Stimulated activated effector memory CD8-positive, alpha-beta T cell treated with anti-CD3 and anti-CD28 coated beads, Interleukin-12 subunit alpha, Interleukin-12 subunit beta, amount 100 ng/mL, for 72 hours (primary cell): Measurements from ENCODE around the gene CRCP.
"Not testable (repeated sequence)": the region's sequence is repeated elsewhere in the genome, so short reads cannot be mapped to it uniquely, and the experiment has no call there.

ENCODE experiments used
- ATAC-seq: fragments of 150-1000 bp; cut with Tn5 transposase; 2 replicates; pipeline ENCODE4 v1.10.0; 2021
- DNase-seq, 2 donors: peaks; one replicate each; pipeline ENCODE4 v3.0.0; 2021 to 2022; ENCODE audit warnings: low spot score in 2 of 2
- H3K27ac Mint-ChIP-seq: one replicate; pipeline ENCODE4 v1.8.0; 2022; ENCODE audit warnings: mild to moderate bottlenecking, mixed read lengths
- H3K36me3 Mint-ChIP-seq: one replicate; pipeline ENCODE4 v1.8.0; 2022; ENCODE audit warnings: mild to moderate bottlenecking, mixed read lengths
- H3K4me1 Mint-ChIP-seq: one replicate; pipeline ENCODE4 v1.8.0; 2022; ENCODE audit warnings: mixed read lengths
- H3K4me3 Mint-ChIP-seq: one replicate; pipeline ENCODE4 v1.8.0; 2022; ENCODE audit warnings: mild to moderate bottlenecking, mixed read lengths
- H3K9me3 Mint-ChIP-seq: one replicate; pipeline ENCODE4 v1.8.0; 2022; ENCODE audit warnings: mixed read lengths

The CRCP gene

DNA sequence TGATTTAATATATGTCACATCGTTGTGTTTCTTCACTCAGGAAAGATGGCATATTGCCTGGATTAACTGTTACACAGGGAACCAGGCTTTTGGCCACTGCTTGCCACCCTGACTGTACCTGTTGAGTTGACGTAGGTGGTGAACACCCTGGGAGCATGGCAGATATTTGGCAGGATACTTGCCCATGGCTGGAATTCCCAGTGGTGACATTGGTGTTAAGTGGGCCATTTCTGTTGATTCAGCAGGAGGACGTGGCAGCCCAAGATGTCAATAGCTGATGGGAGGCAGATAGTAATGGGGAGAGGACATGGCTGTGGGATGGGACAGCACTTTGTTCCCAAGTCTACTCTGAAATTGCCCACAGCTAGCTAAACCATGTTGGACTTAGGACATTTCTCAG, 12.5 kb downstream of the CRCP start:
- H3K27ac Mint-ChIP-seq, H3K9me3 Mint-ChIP-seq, H3K4me3 Mint-ChIP-seq, ATAC-seq, DNase-seq: not testable (repeated sequence)
- peaks cover 50% of the 10 kb centered on the region for H3K36me3 Mint-ChIP-seq
- H3K4me1 Mint-ChIP-seq = peaks cover 27% of the 10 kb centered on the region

DNA sequence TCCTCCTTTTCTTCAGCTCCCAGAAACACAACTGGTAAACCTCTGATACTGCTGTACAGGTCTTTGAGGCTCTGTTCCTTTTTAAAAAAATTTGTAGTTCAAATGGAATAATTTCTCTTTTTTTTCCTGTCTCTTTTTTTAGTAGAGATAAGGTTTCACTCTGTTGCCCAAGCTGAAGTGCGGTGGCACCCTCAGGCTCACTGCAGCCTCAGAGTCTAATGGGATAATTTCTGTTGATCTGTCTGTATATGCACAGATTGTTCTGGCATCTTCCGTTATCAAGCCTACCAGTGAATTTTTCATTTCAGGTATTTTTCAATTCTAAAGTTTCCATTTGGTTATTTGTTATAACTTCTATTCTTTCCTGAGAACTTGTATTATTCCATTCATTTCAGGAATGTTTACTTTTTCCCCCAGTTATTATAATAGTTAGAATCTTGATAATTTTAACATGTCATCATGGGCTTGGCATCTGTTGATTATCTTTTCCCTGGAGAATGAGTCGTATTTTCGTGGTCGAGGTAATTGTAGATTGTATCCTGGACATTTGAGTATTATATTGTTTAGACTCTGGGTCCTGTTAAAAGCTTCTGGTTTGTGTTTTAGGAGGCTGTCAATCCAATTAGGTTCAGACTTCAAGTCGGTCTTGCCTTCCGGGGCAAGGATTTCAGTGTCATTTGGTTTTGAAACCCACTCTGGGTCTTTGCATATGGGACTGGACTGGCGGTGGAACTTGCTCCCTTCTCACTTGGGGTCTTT, 24.5 kb downstream of the CRCP start:
- H3K9me3 Mint-ChIP-seq = no peaks in the 10 kb centered on the region
- ATAC-seq (no peak), DNase-seq (no peak)
- no peak overlapping the region for H3K27ac Mint-ChIP-seq
- H3K36me3 Mint-ChIP-seq = peaks cover 100% of the 10 kb centered on the region
- H3K4me1 Mint-ChIP-seq = peaks cover 21% of the 10 kb centered on the region
- H3K4me3 Mint-ChIP-seq = no peak overlapping the region

DNA sequence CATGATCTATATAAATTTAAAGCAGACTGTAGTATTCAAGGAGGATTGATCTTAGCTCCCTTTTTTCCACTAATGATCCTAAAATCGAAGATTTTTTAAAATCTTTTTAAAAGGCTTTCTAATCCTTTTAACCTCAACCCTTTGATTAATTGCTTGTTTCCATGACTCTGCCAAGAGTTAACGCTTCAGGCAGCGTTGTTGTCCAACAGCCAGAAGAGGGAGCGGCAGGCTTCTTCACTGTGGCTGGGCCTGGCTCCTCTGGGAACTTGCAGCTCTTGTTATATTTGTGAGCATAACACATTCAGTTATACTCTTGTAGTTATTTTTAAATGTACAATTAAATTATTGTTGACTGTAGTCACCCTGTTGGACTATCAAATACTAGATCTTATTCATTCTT, 26.3 kb downstream of the CRCP start:
- H3K27ac Mint-ChIP-seq = peak overlapping the region; percentile 16
- no peaks in the 10 kb centered on the region for H3K9me3 Mint-ChIP-seq
- H3K4me1 Mint-ChIP-seq = peaks cover 25% of the 10 kb centered on the region
- no peak for DNase-seq
- ATAC-seq = no peak
- H3K36me3 Mint-ChIP-seq = peaks cover 100% of the 10 kb centered on the region
- H3K4me3 Mint-ChIP-seq = no peak overlapping the region

DNA sequence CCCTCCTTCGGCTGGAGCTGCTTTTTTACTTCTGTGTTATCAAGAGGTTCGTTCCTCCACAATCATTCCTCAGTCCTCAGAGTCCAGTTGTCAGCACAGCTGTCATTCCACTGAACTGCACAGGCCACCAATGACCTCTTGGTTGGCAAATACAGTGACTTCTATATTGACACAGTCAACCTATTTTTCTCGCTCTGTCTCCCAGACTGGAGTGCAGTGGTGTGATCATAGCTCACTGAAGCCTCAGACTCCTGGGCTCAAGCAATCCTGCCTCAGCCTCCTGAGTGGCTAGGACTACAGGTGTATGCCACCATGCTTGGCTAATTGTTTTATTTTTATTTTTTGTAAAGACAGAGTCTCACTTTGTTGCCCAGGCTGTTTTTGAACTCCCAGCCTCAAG, 27.7 kb downstream of the CRCP start:
- no peak for DNase-seq
- H3K4me1 Mint-ChIP-seq = peaks cover 36% of the 10 kb centered on the region
- H3K4me3 Mint-ChIP-seq = no peak overlapping the region
- no peaks in the 10 kb centered on the region for H3K9me3 Mint-ChIP-seq
- no peak for ATAC-seq
- peak overlapping the region; percentile 20 for H3K27ac Mint-ChIP-seq
- H3K36me3 Mint-ChIP-seq = peaks cover 100% of the 10 kb centered on the region

DNA sequence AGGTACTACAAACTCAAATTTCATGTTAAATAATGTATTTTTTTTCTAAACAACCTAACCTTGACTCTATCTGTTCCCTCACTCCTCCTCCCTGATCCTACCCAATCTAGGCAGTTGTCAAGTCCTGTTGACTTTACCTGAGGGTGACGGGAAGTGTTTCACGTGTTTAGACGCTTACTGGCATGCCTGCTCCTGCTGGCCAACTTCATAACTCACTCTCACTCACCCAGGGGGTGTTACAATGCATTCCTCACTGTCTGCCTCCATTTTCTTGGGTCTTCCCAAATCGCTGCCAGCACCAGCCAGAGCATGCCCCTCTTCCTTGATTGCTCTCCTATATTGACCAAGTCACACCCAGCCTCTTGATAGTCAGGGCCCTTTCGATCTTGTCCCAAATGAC, 28.3 kb downstream of the CRCP start:
- DNase-seq (no peak), ATAC-seq (no peak)
- peaks cover 100% of the 10 kb centered on the region for H3K36me3 Mint-ChIP-seq

DNA sequence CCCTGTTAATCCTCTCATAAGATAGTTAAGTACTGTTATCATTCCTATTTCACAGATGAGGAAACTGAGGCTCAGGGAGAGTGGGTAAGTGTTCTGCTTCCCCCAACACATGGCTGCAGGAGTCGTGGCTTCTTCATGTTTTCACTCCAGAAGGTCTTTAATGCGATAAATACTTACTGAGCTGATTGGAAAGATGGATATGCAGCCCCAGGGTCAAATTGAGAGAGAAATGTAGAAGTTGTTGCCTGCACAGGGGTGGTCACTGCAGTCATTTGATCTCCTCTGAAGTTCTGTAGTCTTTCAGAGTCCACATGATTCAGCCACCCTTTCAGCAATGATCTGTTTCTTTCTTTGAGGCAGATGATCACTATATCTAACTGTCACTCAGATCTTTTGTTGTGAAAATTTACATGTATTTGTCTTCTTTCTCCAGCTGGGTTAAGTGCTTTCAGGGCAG, 29.3 kb downstream of the CRCP start:
- Mint-ChIP-seq H3K36me3 (peaks cover 100% of the 10 kb centered on the region), H3K4me3 (no peak overlapping the region), H3K27ac (peak overlapping the region; percentile 4), H3K9me3 (no peaks in the 10 kb centered on the region), H3K4me1 (peaks cover 48% of the 10 kb centered on the region)
- ATAC-seq (no peak), DNase-seq (no peak)

More for the DNA sequence above, 28.3 kb downstream of the CRCP start:
- peak overlapping the region; percentile 4 for H3K27ac Mint-ChIP-seq
- no peak overlapping the region for H3K4me3 Mint-ChIP-seq
- H3K9me3 Mint-ChIP-seq = no peaks in the 10 kb centered on the region
- peaks cover 39% of the 10 kb centered on the region for H3K4me1 Mint-ChIP-seq

DNA sequence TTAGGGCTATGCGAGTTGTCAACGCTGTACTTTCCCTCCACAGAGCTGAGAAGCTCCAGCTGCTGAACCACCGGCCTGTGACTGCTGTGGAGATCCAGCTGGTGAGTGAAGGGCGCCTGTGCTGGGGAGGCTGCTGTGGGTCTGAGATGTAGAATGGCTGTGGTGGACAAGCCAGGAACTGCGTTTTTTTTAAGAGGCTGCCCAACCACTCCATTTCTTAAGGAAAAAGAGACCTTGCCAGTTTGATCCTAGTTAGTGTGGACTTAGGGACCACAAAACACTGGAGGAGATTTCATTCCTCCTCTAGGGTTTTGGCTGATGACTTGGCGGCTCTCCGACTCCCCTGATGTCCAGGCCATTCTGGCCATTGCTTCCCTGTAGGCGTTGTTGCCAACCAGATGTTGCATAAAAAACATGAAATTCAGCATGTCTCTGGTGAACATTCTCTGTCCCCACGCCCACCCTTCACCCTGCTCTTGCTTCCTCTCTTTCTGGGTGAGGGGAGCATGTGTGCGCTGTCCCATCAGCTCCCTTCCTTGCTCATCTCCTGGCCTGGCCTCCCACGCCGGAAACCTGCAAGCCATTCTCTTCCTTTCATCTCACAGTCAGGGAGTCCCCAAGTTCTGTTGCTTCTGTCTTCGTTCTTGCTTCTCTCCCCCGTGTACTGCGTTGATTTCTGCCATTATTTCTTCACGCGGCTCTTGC, 30.9 kb downstream of the CRCP start:
- Mint-ChIP-seq H3K36me3 (peaks cover 98% of the 10 kb centered on the region), H3K27ac (no peak overlapping the region), H3K4me1 (peaks cover 47% of the 10 kb centered on the region), H3K9me3 (no peaks in the 10 kb centered on the region), H3K4me3 (no peak overlapping the region)
- no peak for ATAC-seq
- DNase-seq = no peak

DNA sequence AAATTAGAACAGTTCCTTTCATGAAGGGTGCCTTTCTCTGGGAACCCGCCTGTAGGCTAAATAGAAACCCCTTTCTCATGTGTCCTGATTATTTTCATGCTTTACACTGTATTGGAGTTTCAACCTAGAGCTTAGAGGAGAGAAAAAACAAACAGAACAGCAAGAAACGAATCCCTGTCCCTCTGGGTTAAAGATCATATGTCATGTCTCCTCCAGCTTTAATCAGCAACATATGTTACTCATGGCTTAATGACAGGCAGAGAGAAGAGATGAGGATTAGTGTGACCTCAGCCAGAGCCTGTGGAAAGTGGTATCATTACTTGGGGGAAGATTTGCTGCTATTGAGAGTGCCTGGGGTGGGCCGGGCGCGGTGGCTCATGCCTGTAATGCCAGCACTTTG, 32.1 kb downstream of the CRCP start:
- ATAC-seq = no peak
- H3K4me1 Mint-ChIP-seq = peaks cover 42% of the 10 kb centered on the region
- peaks cover 97% of the 10 kb centered on the region for H3K36me3 Mint-ChIP-seq
- no peak for DNase-seq
- no peaks in the 10 kb centered on the region for H3K9me3 Mint-ChIP-seq
- no peak overlapping the region for H3K4me3 Mint-ChIP-seq
- peak overlapping the region; percentile 15 for H3K27ac Mint-ChIP-seq

DNA sequence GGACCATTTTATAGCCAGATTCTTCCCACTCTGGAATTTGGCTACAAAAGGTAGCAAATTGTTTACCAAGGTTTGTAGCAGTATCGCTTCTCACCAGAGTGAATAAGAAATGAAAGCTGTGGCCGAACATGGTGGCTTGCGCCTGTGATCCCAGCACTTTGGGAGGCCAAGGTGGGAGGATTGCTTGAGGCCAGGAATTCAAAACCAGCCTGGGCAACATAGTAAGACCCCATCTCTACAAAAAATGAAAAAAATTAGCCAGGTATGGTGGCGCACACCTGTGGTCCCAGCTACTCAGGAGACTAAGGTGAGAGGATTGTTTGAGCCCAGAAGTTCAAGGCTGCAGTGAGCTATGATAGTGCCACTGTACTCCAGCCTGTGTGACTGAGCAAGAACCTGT, 33.0 kb downstream of the CRCP start:
- ATAC-seq, H3K9me3 Mint-ChIP-seq, DNase-seq: not testable (repeated sequence)
- peak overlapping the region; percentile 71 for H3K4me3 Mint-ChIP-seq
- peaks cover 97% of the 10 kb centered on the region for H3K36me3 Mint-ChIP-seq
- peak overlapping the region; percentile 83 for H3K27ac Mint-ChIP-seq
- H3K4me1 Mint-ChIP-seq = peaks cover 47% of the 10 kb centered on the region

DNA sequence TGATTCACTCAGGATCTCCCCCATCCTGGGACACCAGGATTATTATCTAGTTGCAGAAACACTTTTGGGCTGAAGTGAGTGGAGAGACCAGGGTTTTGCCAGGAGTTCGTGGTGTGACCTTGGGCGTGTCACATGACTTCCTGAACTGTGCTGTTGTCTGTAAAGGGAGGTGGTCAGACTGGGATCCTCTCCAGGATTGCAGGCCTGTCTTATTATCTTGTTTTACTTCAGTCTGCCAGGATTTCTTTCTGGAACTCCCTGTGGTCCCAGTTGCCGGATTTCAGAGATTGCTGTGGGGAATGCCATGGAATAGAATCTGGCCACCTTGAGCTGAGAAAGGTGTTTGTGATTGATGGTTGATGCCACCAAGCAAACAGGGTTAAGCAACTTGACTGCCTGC, 35.8 kb downstream of the CRCP start:
- ATAC-seq = no peak
- H3K4me3 Mint-ChIP-seq = no peak overlapping the region
- peaks cover 41% of the 10 kb centered on the region for H3K4me1 Mint-ChIP-seq
- peaks cover 97% of the 10 kb centered on the region for H3K36me3 Mint-ChIP-seq
- no peak for DNase-seq
- peak overlapping the region; percentile 40 for H3K27ac Mint-ChIP-seq
- no peaks in the 10 kb centered on the region for H3K9me3 Mint-ChIP-seq

DNA sequence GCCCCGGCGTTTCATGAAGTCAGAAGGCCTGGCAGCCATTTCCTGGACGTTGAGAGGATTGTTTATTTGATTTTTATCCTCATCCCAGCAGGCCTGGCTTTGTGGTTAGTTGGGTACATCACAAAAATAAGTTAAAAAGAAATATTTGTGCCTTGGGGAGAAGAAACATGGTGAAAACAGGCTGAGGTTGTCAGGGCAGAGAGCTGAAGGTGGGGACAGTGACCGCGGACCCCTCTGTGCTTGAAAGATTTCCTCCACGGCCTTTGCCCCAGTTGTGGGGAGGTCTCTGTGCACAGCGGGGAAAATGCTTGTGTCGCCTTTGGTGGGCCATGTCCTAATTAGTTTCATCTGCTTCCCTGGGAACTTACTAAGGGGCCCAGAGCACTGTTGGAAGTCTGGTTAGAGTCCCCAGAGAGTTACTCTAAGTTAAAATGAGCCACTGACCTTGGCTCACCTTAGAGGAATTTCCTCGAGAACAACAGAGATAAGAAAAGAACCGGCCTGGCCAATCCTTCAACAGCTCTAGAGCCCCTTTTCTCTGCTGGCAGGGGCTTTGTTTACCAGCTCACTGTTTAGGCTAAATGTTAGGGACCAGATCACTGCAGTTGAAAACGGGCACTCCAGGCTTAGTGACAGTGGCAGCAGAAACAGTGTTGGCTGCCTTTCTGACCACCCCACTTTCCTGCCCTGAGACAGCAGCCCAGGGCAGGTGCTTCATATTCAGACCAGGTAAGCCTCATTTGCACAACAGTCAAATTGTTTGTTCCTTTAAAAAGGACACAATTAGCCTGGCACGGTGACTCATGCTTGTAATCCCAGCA, 37.9 kb downstream of the CRCP start:
- Mint-ChIP-seq H3K4me1 (peaks cover 26% of the 10 kb centered on the region), H3K4me3 (no peak overlapping the region), H3K27ac (no peak overlapping the region), H3K9me3 (no peaks in the 10 kb centered on the region), H3K36me3 (peaks cover 97% of the 10 kb centered on the region)
- ATAC-seq (no peak), DNase-seq (no peak)

DNA sequence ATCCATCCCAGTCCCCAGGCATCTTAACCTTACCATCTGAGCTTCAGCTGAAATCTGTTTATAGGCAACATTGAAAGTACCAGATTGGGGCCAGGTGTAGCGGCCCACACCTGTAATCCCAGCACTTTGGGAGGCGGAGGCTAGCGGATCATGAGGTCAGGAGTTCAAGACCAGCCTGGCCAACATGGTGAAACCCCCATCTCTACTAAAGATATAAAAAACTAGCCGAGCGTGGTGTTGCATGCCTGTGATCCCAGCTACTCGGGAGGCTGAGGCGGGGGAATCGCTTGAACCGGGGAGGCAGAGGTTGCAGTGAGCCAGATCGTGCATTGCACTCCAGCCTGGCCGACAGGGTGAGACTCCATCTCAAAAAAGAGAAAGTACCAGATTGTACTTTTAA, 39.0 kb downstream of the CRCP start:
- DNase-seq = no peak
- no peak for ATAC-seq
- peaks cover 97% of the 10 kb centered on the region for H3K36me3 Mint-ChIP-seq
- H3K4me1 Mint-ChIP-seq = peaks cover 16% of the 10 kb centered on the region
- no peak overlapping the region for H3K4me3 Mint-ChIP-seq
- H3K27ac Mint-ChIP-seq = no peak overlapping the region
- H3K9me3 Mint-ChIP-seq = no peaks in the 10 kb centered on the region

DNA sequence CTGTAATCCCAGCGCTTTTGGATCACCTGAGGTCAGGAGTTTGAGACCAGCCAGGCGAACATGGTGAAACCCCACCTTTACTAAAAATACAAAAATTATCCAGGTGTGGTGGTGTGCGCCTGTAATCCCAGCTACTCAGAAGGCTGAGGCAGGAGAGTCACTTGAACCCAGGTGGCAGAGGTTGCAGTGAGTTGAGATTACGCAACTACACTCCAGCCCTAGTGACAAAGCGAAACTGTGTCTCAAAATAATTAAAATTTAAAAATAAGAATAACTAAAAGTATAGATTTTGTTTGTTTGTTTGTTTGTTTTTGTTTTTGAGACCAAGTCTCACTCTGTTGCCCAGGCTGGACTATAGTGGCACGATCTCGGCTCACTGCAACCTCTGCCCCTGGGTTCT, 41.4 kb downstream of the CRCP start:
- H3K4me3 Mint-ChIP-seq, DNase-seq, ATAC-seq, H3K27ac Mint-ChIP-seq, H3K4me1 Mint-ChIP-seq, H3K9me3 Mint-ChIP-seq: not testable (repeated sequence)
- H3K36me3 Mint-ChIP-seq = peaks cover 78% of the 10 kb centered on the region

DNA sequence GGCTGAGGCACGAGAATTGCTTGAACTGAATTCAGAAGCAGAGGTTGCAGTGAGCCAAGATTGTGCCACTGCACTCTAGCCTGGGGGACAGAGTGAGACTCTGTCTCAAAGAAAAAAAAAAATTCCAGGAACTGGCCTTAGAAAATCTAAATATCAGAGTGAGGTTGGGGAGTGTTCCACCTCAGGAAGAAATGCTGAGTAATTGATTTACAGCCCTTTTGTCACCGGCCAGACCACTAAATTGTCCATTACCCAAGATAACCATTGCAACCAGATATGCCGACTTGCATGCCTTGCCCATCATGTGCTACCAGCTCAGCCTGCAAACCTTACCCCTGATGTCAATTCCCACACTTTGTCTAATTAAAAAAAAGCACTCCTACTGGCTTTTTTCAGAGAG, 42.4 kb downstream of the CRCP start:
- no peak overlapping the region for H3K4me3 Mint-ChIP-seq
- H3K27ac Mint-ChIP-seq = no peak overlapping the region
- peaks cover 69% of the 10 kb centered on the region for H3K36me3 Mint-ChIP-seq
- no peaks in the 10 kb centered on the region for H3K9me3 Mint-ChIP-seq
- DNase-seq (no peak), ATAC-seq (no peak)
- peaks cover 3% of the 10 kb centered on the region for H3K4me1 Mint-ChIP-seq

DNA sequence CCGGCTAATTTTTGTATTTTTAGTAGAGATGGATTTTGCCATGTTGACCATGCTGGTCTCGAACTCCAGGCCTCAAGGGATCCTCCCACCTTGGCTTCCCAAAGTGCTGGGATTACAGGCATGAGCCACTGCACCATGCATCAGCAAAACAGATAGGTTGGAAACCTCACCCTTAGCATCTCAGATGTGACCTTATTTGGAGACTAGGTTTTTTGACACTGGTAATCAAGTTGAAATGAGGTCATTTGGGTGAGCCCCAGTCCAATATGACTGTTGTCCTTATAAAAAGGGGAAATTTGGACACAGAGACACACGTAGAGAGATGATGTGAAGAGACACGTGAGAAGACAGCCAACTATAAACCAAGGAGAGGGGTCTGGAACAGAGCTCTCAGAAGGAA, 48.0 kb downstream of the CRCP start:
- H3K9me3 Mint-ChIP-seq = no peaks in the 10 kb centered on the region
- no peak overlapping the region for H3K4me3 Mint-ChIP-seq
- ATAC-seq (peak; percentile 34), DNase-seq (no peak)
- H3K27ac Mint-ChIP-seq = no peak overlapping the region
- no peaks in the 10 kb centered on the region for H3K4me1 Mint-ChIP-seq
- peaks cover 13% of the 10 kb centered on the region for H3K36me3 Mint-ChIP-seq
